Neural crest cell (in vitro differentiated cells): ENCODE results near the gene TBC1D4. TPM values are rescaled to one million over a fixed set of nuclear protein-coding genes. Genes with fewer than 3 reads are reported as not detected.

Experiments used
- DNase-seq: peaks from one replicate; pipeline ENCODE4 v3.0.0; 2021; ENCODE audit warnings: low read depth, mixed read lengths, low spot score
- H3K27ac Mint-ChIP-seq: one replicate; pipeline ENCODE4 v1.8.0; 2021; ENCODE audit warnings: mild to moderate bottlenecking, mixed read lengths; ENCODE audit not compliant: unreplicated experiment
- H3K27me3 Mint-ChIP-seq: 2 replicates; pipeline ENCODE4 v1.8.0; 2021; ENCODE audit warnings: low read depth, mild to moderate bottlenecking, mixed read lengths
- H3K36me3 Mint-ChIP-seq: 2 replicates; pipeline ENCODE4 v1.8.0; 2021; ENCODE audit warnings: low read depth, mild to moderate bottlenecking, mixed read lengths
- H3K4me1 Mint-ChIP-seq: 2 replicates; pipeline ENCODE4 v1.8.0; 2021; ENCODE audit warnings: mixed read lengths
- H3K4me3 Mint-ChIP-seq: one replicate; pipeline ENCODE4 v1.8.0; 2021; ENCODE audit warnings: mild to moderate bottlenecking, mixed read lengths
- H3K9me3 Mint-ChIP-seq: 2 replicates; pipeline ENCODE4 v1.8.0; 2021; ENCODE audit warnings: mixed read lengths
- total RNA-seq: library from RNA; stranded (reverse); gene quantifications from 2 replicates; pipeline ENCODE4 v1.2.1, GENCODE V29; 2021
- TF ChIP-seq, protein P1 (sequence below): fragments of 200-600 bp; sonication (generic); conservative IDR thresholded peaks from 2 replicates; pipeline ENCODE4 v1.5.0; 2021; ENCODE audit warnings: antibody characterized with exemption, mild to moderate bottlenecking

TBC1D4 gene
- total RNA-seq, 1 donor from 2014 or later: 13.4 TPM

DNA sequence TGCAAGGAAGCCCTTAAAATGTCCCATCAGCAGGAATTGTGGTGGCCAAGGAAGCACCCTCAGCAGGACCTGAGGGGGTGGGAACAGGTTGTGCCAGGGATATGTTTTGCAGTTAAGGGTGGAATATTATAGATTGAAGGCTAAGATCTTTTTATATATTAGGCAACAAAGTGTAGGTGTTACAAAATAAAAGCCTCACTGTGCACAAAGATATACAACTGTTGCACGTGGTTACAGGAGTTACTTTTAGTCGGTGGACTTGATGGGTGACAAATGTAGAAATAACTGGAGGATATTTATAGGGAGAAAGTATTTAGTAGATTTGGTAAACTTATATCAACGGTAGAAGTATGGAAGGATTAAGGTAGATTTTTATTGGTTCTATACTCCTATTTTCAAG is 35.1 kb downstream of the TBC1D4 start:
- Mint-ChIP-seq H3K27me3 (no peaks in the 10 kb centered on the region), H3K4me3 (no peak overlapping the region), H3K4me1 (no peaks in the 10 kb centered on the region), H3K27ac (no peak overlapping the region), H3K36me3 (no peaks in the 10 kb centered on the region), H3K9me3 (peaks cover 3% of the 10 kb centered on the region)
- TF ChIP-seq, protein P1, sequence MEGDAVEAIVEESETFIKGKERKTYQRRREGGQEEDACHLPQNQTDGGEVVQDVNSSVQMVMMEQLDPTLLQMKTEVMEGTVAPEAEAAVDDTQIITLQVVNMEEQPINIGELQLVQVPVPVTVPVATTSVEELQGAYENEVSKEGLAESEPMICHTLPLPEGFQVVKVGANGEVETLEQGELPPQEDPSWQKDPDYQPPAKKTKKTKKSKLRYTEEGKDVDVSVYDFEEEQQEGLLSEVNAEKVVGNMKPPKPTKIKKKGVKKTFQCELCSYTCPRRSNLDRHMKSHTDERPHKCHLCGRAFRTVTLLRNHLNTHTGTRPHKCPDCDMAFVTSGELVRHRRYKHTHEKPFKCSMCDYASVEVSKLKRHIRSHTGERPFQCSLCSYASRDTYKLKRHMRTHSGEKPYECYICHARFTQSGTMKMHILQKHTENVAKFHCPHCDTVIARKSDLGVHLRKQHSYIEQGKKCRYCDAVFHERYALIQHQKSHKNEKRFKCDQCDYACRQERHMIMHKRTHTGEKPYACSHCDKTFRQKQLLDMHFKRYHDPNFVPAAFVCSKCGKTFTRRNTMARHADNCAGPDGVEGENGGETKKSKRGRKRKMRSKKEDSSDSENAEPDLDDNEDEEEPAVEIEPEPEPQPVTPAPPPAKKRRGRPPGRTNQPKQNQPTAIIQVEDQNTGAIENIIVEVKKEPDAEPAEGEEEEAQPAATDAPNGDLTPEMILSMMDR: no peak
- no peak for DNase-seq

DNA sequence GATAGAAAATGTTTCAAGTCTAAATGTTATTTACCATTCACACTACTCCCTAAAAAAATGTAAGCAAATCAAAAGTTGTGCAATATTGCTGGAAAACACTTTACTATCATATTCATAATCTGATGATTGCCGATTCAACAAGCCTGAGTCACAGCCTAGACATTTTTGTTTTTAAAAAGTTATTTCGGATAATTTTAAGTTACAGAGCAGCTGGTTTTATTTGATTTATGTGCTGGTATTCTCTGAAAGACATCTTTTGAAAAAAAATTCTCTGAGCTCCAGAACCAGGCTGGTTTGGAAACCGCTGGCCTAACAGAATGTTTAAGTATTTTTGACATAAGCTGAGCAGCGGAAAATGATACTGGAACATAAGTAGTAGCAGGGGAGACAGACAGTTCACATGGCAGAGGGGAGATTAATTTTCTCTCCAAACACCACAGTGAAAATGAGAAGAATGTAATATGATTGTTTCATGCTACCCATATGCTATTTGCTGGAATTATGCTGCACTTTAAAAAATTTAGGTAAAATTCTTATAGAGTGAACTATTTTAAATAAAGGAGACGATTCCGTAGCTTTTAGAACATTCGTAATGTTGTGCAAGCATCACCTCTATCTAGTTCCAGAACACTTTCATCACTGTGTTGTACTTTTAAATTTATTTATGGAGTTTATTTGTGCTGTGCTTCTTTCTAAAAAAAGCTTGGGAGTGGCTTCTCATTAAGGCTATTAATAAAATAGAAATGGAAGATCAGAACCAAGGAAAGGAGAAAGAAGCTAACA is 36.1 kb downstream of the TBC1D4 start:
- no peaks in the 10 kb centered on the region for H3K36me3 Mint-ChIP-seq
- no peak overlapping the region for H3K4me3 Mint-ChIP-seq
- H3K4me1 Mint-ChIP-seq: no peaks in the 10 kb centered on the region
- TF ChIP-seq, protein P1: no peak
- no peak overlapping the region for H3K27ac Mint-ChIP-seq
- no peaks in the 10 kb centered on the region for H3K27me3 Mint-ChIP-seq
- peaks cover 3% of the 10 kb centered on the region for H3K9me3 Mint-ChIP-seq
- no peak for DNase-seq

DNA sequence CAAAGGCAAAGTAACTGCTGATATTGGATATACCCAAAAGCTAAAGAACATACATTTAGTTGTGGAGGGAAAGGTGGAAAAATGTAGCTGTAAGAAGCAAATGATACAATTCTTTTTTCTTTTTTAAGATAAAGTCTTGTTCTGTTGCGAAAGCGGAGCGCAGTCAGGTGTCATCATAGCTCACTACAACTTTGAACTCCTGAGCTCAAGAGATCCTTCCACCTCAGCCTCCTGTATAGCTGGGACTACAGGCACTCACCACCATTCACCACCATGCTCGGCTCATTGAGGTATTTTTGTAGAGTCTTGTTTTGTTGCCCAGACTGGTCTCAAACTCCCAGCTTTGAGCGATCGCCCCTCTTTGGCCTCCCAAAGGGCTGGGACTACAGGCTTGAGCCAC is 38.0 kb downstream of the TBC1D4 start:
- no peak overlapping the region for H3K4me3 Mint-ChIP-seq
- DNase-seq: no peak
- no peaks in the 10 kb centered on the region for H3K36me3 Mint-ChIP-seq
- H3K27me3 Mint-ChIP-seq: no peaks in the 10 kb centered on the region
- H3K9me3 Mint-ChIP-seq: no peaks in the 10 kb centered on the region
- H3K4me1 Mint-ChIP-seq: no peaks in the 10 kb centered on the region
- no peak overlapping the region for H3K27ac Mint-ChIP-seq
- TF ChIP-seq, protein P1: no peak

DNA sequence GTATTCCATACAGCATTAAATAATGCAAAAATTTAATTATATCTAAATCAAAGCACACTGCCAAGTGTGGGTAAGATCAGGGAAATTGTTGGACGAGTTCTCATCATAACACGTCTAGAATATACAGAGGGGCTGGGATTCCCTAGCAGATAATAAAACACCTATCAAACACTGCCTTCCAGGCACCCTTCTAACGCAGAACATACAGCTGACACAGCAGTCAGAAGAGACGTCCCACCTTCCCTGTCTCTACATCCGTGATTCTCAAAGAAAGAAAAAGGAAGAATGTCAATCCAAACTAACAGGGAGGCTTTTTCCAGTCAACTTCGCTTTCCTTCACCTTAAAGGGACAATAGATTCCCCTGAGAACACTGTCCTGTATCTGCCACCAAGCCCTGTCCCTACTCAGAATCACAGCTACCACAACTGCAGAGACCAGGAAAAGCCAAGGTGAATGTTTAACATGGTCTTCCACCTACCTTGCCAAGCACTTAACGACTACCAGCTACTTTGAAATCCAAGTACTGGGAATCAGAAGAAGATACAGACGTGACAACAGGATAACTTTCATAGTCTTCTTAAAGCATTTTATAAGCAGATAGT is 38.5 kb downstream of the TBC1D4 start:
- Mint-ChIP-seq H3K9me3 (no peaks in the 10 kb centered on the region), H3K4me1 (no peaks in the 10 kb centered on the region)
- TF ChIP-seq, protein P1: no peak

DNA sequence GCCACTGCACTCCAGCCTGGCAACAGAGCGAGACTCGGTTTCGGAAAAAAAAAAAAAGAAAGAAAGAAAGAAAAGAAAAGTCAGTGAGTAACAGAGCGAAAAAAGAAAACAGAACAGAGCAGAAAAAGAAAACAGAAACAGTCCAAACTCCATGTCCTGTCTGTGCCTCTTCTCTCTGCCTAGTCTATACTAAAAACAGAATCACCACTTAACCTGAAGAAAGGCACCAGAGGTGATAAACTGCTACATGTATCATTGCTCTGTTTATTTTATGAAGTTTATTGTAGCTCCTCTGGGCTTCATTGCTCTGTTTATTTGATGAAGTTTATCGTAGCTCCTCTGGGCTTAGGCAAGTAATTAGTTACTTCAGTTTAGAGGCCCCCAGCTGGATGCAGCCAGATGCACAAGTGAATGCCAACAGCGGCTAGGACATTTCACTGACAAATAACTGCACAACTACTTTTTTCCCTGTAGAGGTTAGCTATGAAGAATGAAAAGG is 39.2 kb downstream of the TBC1D4 start:
- H3K27me3 Mint-ChIP-seq: no peaks in the 10 kb centered on the region
- H3K27ac Mint-ChIP-seq: no peak overlapping the region
- TF ChIP-seq, protein P1: no peak
- DNase-seq: no peak
- H3K4me1 Mint-ChIP-seq: peaks cover 4% of the 10 kb centered on the region
- H3K4me3 Mint-ChIP-seq: no peak overlapping the region
- H3K36me3 Mint-ChIP-seq: no peaks in the 10 kb centered on the region
- no peaks in the 10 kb centered on the region for H3K9me3 Mint-ChIP-seq

More for the DNA sequence above, 38.5 kb downstream of the TBC1D4 start:
- Mint-ChIP-seq H3K4me3 (no peak overlapping the region), H3K36me3 (no peaks in the 10 kb centered on the region), H3K27me3 (no peaks in the 10 kb centered on the region), H3K27ac (no peak overlapping the region)
- DNase-seq: no peak
